HEK293 (cell line): Measurements from ENCODE around the gene FAM98C.
A peak's percentile ranks its signal among the peaks of the same experiment; 100 is the strongest.

Experiments used
- KLF1 ChIP-seq: fragments of 450-650 bp; formaldehyde crosslinking; IDR thresholded peaks from 2 replicates; pipeline ENCODE4 v1.5.1; 2016; ENCODE audit warnings: missing biosample characterization, missing genetic modification characterization
- KLF7 ChIP-seq: fragments of 450-650 bp; formaldehyde crosslinking; IDR thresholded peaks from 2 replicates; pipeline ENCODE4 v1.5.1; 2016; ENCODE audit warnings: missing biosample characterization, missing genetic modification characterization, borderline replicate concordance
- MEIS1 ChIP-seq: sonication (generic); formaldehyde crosslinking; IDR thresholded peaks from 2 replicates; pipeline ENCODE4 v1.8.1; 2022; ENCODE audit warnings: missing genetic modification reagents, mild to moderate bottlenecking, borderline replicate concordance
- MYNN ChIP-seq: fragments of 450-650 bp; formaldehyde crosslinking; IDR thresholded peaks from 2 replicates; pipeline ENCODE4 v1.5.1; 2016; ENCODE audit warnings: missing biosample characterization, missing genetic modification characterization, borderline replicate concordance
- SETDB1 ChIP-seq: IDR thresholded peaks from one replicate; pipeline ENCODE4 v1.6.1; 2017; ENCODE audit warnings: mild to moderate bottlenecking, low read length, moderate library complexity, mixed read lengths; ENCODE audit not compliant: insufficient read length
- ZBTB8A ChIP-seq: fragments of 450-650 bp; formaldehyde crosslinking; IDR thresholded peaks from 2 replicates; pipeline ENCODE4 v1.5.1; 2016; ENCODE audit warnings: missing biosample characterization, missing genetic modification characterization
- ZFP41 ChIP-seq: fragments of 450-650 bp; formaldehyde crosslinking; IDR thresholded peaks from 2 replicates; pipeline ENCODE4 v1.5.1; 2016; ENCODE audit warnings: missing biosample characterization, missing genetic modification characterization, borderline replicate concordance
- ZNF155 ChIP-seq: fragments of 450-650 bp; formaldehyde crosslinking; IDR thresholded peaks from 2 replicates; pipeline ENCODE4 v1.5.1; 2016; ENCODE audit warnings: missing biosample characterization, missing genetic modification characterization
- ZNF16 ChIP-seq: fragments of 450-650 bp; formaldehyde crosslinking; IDR thresholded peaks from 2 replicates; pipeline ENCODE4 v1.5.1; 2016; ENCODE audit warnings: low read depth, missing biosample characterization, missing genetic modification characterization
- ZNF2 ChIP-seq: fragments of 450-650 bp; formaldehyde crosslinking; IDR thresholded peaks from 2 replicates; pipeline ENCODE4 v1.5.1; 2016; ENCODE audit warnings: missing biosample characterization, missing genetic modification characterization
- ZNF404 ChIP-seq: fragments of 450-650 bp; formaldehyde crosslinking; IDR thresholded peaks from 2 replicates; pipeline ENCODE4 v1.5.1; 2017; ENCODE audit warnings: missing biosample characterization, missing genetic modification characterization
- ZNF473 ChIP-seq: fragments of 450-650 bp; formaldehyde crosslinking; IDR thresholded peaks from 2 replicates; pipeline ENCODE4 v1.5.1; 2017; ENCODE audit warnings: missing biosample characterization, missing genetic modification characterization
- ZNF610 ChIP-seq: fragments of 450-650 bp; formaldehyde crosslinking; IDR thresholded peaks from 2 replicates; pipeline ENCODE4 v1.5.1; 2016; ENCODE audit warnings: missing biosample characterization, missing genetic modification characterization, borderline replicate concordance
- TF ChIP-seq, protein P1 (sequence below): fragments of 450-650 bp; formaldehyde crosslinking; IDR thresholded peaks from 2 replicates; pipeline ENCODE4 v1.5.1; 2016; ENCODE audit warnings: missing biosample characterization, missing genetic modification characterization
- TF ChIP-seq, protein P2 (sequence below): fragments of 450-650 bp; formaldehyde crosslinking; conservative IDR thresholded peaks from 2 replicates; pipeline ENCODE4 v1.5.1; 2016; ENCODE audit warnings: low read depth, missing biosample characterization, missing genetic modification characterization
- TF ChIP-seq, protein P3 (sequence below): fragments of 450-650 bp; formaldehyde crosslinking; IDR thresholded peaks from 2 replicates; pipeline ENCODE4 v1.5.1; 2016; ENCODE audit warnings: missing biosample characterization, missing genetic modification characterization
- TF ChIP-seq, protein P4 (sequence below): fragments of 450-650 bp; formaldehyde crosslinking; IDR thresholded peaks from 2 replicates; pipeline ENCODE4 v1.5.1; 2016; ENCODE audit warnings: missing biosample characterization, missing genetic modification characterization
- TF ChIP-seq, protein P5 (sequence below): fragments of 450-650 bp; formaldehyde crosslinking; IDR thresholded peaks from 2 replicates; pipeline ENCODE4 v1.5.1; 2016; ENCODE audit warnings: missing biosample characterization, missing genetic modification characterization
- TF ChIP-seq, protein P6 (sequence below): fragments of 450-650 bp; formaldehyde crosslinking; IDR thresholded peaks from 2 replicates; pipeline ENCODE4 v1.5.1; 2016; ENCODE audit warnings: missing biosample characterization, missing genetic modification characterization
- TF ChIP-seq, protein P7 (sequence below): fragments of 450-650 bp; formaldehyde crosslinking; IDR thresholded peaks from 2 replicates; pipeline ENCODE4 v1.5.1; 2016; ENCODE audit warnings: missing biosample characterization, missing genetic modification characterization, low read depth

Gene FAM98C

DNA sequence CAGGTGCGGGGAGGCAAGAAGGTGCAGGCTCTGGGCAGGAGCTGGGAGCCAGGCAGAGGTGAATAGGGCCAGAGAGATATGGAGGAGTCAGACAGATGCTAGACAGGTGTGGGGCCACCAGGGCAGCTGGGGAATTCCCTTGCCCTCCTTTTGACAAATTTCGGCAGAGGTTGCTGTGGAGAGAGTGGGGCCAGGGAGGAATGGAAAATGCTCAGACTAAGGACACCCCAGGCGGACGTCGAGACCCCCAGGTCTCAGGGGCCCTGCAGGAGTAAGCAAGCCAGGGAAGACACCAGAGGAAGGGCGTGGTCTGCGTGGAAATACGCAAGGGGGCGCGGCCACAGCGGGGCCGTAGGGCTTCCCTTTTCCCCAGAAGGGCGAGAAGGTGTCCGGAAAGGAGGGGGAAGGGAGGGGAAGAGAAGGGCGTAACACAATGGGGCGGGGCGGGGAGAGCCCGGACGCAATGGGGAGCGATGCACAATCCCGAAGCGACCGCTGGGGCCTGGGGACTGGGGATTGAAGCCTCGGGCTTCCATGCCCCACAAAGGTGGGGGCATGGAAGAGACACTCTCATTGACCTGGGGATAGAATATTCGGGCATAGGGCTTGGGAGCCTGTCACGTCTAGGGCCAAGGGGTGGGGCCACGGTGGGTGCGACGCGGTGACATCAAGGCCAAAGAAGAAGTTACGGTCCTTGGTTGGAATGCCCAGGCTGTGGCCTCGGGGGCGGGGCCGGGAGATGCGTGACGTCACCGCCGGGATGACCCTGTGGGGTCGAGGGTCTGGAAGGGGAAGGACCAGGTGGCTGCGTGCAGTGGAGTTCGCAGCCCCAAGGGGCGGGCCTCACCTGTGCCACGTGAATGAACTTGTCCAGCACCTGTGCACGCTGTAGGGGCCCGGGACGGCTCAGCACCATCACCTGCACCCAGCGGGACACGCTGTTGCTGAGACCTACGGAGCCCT, 14.9 kb downstream of the FAM98C start (continued):
- TF ChIP-seq ZNF155 (tag by site-specific recombination) (no peak), KLF1 (tag by site-specific recombination) (peak; percentile 99), MYNN (tag by site-specific recombination) (no peak), ZNF404 (tag by site-specific recombination) (no peak), SETDB1 (no peak), ZNF610 (tag by site-specific recombination) (no peak), MEIS1 (CRISPR knock-in tag) (no peak), ZFP41 (tag by site-specific recombination) (no peak), ZNF473 (tag by site-specific recombination) (no peak), ZNF2 (no peak), ZNF16 (no peak), ZBTB8A (tag by site-specific recombination) (peak; percentile 94), KLF7 (tag by site-specific recombination) (no peak; the same call in 1 of the 2 replicates)
- TF ChIP-seq, protein P1, sequence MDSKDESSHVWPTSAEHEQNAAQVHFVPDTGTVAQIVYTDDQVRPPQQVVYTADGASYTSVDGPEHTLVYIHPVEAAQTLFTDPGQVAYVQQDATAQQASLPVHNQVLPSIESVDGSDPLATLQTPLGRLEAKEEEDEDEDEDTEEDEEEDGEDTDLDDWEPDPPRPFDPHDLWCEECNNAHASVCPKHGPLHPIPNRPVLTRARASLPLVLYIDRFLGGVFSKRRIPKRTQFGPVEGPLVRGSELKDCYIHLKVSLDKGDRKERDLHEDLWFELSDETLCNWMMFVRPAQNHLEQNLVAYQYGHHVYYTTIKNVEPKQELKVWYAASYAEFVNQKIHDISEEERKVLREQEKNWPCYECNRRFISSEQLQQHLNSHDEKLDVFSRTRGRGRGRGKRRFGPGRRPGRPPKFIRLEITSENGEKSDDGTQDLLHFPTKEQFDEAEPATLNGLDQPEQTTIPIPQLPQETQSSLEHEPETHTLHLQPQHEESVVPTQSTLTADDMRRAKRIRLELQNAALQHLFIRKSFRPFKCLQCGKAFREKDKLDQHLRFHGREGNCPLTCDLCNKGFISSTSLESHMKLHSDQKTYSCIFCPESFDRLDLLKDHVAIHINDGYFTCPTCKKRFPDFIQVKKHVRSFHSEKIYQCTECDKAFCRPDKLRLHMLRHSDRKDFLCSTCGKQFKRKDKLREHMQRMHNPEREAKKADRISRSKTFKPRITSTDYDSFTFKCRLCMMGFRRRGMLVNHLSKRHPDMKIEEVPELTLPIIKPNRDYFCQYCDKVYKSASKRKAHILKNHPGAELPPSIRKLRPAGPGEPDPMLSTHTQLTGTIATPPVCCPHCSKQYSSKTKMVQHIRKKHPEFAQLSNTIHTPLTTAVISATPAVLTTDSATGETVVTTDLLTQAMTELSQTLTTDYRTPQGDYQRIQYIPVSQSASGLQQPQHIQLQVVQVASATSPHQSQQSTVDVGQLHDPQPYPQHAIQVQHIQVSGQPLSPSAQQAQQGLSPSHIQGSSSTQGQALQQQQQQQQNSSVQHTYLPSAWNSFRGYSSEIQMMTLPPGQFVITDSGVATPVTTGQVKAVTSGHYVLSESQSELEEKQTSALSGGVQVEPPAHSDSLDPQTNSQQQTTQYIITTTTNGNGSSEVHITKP (tag by site-specific recombination) = peak; percentile 45
- TF ChIP-seq, protein P2, sequence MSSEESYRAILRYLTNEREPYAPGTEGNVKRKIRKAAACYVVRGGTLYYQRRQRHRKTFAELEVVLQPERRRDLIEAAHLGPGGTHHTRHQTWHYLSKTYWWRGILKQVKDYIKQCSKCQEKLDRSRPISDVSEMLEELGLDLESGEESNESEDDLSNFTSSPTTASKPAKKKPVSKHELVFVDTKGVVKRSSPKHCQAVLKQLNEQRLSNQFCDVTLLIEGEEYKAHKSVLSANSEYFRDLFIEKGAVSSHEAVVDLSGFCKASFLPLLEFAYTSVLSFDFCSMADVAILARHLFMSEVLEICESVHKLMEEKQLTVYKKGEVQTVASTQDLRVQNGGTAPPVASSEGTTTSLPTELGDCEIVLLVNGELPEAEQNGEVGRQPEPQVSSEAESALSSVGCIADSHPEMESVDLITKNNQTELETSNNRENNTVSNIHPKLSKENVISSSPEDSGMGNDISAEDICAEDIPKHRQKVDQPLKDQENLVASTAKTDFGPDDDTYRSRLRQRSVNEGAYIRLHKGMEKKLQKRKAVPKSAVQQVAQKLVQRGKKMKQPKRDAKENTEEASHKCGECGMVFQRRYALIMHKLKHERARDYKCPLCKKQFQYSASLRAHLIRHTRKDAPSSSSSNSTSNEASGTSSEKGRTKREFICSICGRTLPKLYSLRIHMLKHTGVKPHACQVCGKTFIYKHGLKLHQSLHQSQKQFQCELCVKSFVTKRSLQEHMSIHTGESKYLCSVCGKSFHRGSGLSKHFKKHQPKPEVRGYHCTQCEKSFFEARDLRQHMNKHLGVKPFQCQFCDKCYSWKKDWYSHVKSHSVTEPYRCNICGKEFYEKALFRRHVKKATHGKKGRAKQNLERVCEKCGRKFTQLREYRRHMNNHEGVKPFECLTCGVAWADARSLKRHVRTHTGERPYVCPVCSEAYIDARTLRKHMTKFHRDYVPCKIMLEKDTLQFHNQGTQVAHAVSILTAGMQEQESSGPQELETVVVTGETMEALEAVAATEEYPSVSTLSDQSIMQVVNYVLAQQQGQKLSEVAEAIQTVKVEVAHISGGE (tag by site-specific recombination) = peak; percentile 98
- TF ChIP-seq, protein P3, sequence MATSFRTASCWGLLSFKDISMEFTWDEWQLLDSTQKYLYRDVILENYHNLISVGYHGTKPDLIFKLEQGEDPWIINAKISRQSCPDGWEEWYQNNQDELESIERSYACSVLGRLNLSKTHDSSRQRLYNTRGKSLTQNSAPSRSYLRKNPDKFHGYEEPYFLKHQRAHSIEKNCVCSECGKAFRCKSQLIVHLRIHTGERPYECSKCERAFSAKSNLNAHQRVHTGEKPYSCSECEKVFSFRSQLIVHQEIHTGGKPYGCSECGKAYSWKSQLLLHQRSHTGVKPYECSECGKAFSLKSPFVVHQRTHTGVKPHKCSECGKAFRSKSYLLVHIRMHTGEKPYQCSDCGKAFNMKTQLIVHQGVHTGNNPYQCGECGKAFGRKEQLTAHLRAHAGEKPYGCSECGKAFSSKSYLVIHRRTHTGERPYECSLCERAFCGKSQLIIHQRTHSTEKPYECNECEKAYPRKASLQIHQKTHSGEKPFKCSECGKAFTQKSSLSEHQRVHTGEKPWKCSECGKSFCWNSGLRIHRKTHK (tag by site-specific recombination) = no peak
- TF ChIP-seq, protein P4, sequence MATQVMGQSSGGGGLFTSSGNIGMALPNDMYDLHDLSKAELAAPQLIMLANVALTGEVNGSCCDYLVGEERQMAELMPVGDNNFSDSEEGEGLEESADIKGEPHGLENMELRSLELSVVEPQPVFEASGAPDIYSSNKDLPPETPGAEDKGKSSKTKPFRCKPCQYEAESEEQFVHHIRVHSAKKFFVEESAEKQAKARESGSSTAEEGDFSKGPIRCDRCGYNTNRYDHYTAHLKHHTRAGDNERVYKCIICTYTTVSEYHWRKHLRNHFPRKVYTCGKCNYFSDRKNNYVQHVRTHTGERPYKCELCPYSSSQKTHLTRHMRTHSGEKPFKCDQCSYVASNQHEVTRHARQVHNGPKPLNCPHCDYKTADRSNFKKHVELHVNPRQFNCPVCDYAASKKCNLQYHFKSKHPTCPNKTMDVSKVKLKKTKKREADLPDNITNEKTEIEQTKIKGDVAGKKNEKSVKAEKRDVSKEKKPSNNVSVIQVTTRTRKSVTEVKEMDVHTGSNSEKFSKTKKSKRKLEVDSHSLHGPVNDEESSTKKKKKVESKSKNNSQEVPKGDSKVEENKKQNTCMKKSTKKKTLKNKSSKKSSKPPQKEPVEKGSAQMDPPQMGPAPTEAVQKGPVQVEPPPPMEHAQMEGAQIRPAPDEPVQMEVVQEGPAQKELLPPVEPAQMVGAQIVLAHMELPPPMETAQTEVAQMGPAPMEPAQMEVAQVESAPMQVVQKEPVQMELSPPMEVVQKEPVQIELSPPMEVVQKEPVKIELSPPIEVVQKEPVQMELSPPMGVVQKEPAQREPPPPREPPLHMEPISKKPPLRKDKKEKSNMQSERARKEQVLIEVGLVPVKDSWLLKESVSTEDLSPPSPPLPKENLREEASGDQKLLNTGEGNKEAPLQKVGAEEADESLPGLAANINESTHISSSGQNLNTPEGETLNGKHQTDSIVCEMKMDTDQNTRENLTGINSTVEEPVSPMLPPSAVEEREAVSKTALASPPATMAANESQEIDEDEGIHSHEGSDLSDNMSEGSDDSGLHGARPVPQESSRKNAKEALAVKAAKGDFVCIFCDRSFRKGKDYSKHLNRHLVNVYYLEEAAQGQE (tag by site-specific recombination) = no peak
- TF ChIP-seq, protein P5, sequence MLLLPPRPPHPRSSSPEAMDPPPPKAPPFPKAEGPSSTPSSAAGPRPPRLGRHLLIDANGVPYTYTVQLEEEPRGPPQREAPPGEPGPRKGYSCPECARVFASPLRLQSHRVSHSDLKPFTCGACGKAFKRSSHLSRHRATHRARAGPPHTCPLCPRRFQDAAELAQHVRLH (tag by site-specific recombination) = no peak
- TF ChIP-seq, protein P6, sequence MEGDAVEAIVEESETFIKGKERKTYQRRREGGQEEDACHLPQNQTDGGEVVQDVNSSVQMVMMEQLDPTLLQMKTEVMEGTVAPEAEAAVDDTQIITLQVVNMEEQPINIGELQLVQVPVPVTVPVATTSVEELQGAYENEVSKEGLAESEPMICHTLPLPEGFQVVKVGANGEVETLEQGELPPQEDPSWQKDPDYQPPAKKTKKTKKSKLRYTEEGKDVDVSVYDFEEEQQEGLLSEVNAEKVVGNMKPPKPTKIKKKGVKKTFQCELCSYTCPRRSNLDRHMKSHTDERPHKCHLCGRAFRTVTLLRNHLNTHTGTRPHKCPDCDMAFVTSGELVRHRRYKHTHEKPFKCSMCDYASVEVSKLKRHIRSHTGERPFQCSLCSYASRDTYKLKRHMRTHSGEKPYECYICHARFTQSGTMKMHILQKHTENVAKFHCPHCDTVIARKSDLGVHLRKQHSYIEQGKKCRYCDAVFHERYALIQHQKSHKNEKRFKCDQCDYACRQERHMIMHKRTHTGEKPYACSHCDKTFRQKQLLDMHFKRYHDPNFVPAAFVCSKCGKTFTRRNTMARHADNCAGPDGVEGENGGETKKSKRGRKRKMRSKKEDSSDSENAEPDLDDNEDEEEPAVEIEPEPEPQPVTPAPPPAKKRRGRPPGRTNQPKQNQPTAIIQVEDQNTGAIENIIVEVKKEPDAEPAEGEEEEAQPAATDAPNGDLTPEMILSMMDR (tag by site-specific recombination) = no peak; the same call in 1 of the 2 replicates
- TF ChIP-seq, protein P7, sequence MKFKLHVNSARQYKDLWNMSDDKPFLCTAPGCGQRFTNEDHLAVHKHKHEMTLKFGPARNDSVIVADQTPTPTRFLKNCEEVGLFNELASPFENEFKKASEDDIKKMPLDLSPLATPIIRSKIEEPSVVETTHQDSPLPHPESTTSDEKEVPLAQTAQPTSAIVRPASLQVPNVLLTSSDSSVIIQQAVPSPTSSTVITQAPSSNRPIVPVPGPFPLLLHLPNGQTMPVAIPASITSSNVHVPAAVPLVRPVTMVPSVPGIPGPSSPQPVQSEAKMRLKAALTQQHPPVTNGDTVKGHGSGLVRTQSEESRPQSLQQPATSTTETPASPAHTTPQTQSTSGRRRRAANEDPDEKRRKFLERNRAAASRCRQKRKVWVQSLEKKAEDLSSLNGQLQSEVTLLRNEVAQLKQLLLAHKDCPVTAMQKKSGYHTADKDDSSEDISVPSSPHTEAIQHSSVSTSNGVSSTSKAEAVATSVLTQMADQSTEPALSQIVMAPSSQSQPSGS (tag by site-specific recombination) = peak; percentile 98
